Measurements from ENCODE around the gene CTSZ. TPM values are rescaled to one million over a fixed set of nuclear protein-coding genes. Genes with fewer than 3 reads are reported as not detected.

CTSZ gene
- total RNA-seq, 2 donors from 2014 or later: 55.9 to 76.6 TPM

- 71 to 87% methylated on average over 3 to 7 of the region's 7 CpGs for WGBS, 2 experiments (ENCODE audit: insufficient coverage in 1 of 2, insufficient read length in 1 of 2)
- Mint-ChIP-seq H3K4me3 (peak overlapping the region; percentile 84), H3K36me3 (ENCODE audit: low read depth) (peaks cover 62% of the 10 kb centered on the region), H3K27me3 (ENCODE audit: insufficient read depth) (peaks cover 46% of the 10 kb centered on the region), H3K4me1 (peaks cover 30% of the 10 kb centered on the region), H3K9me3 (no peaks in the 10 kb centered on the region), H3K27ac (no peak overlapping the region)
- H3K36me3 ChIP-seq (ENCODE audit: control insufficient read depth, insufficient read depth, low read length): peaks cover 64% of the 10 kb centered on the region
- peaks cover 7% of the 10 kb centered on the region for H3K4me1 ChIP-seq (ENCODE audit: control insufficient read depth, insufficient read depth, low read length)
- no peak overlapping the region for H3K27ac ChIP-seq (ENCODE audit: low read depth, low read length)
- no peak for DNase-seq
- TF ChIP-seq CTCF (conservative IDR thresholded peaks at IDR 0.05): no peak
- H3K4me3 ChIP-seq (ENCODE audit: low read length): peak overlapping the region; percentile 89
- peak overlapping the region; percentile 76 for H3K9ac ChIP-seq (ENCODE audit: extremely low read depth, low read length, poor library complexity, severe bottlenecking)
- no peaks in the 10 kb centered on the region for H3K9me3 ChIP-seq (ENCODE audit: control insufficient read depth, low read length)
- H3K27me3 ChIP-seq (ENCODE audit: control insufficient read depth, insufficient read depth, low read length, poor library complexity, severe bottlenecking): no peaks in the 10 kb centered on the region
Observed at GRCh38 chr20:59030911-59031563, 24.0 kb upstream of the CTSZ start.

DNA sequence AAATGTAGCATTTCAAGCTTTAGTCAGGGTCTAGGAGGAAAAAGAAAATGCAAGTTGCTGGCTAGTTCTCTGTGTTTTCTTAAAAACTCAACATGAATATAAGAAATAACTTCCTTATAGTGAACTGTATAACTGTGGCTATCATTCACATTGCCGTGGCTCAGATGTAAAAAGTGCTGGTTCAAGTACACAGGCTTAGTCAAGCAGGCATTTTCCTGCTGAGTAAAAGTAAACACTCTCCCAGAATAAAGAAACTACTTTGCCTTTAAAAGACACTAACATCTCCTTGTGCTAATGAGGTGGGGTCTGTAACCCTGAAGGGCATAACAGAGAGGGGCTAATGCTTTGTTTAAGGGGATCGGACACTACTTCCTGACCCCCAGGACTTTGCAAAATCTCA is 21.8 kb upstream of the CTSZ start:
- peak overlapping the region; percentile 7 for H3K4me3 Mint-ChIP-seq
- Histone ChIP-seq H3K36me3 (ENCODE audit: control insufficient read depth, insufficient read depth, low read length) (peaks cover 65% of the 10 kb centered on the region), H3K9ac (ENCODE audit: extremely low read depth, low read length, poor library complexity, severe bottlenecking) (no peak overlapping the region), H3K4me3 (ENCODE audit: low read length) (peak overlapping the region; percentile 63), H3K27me3 (ENCODE audit: control insufficient read depth, insufficient read depth, low read length, poor library complexity, severe bottlenecking) (no peaks in the 10 kb centered on the region), H3K4me1 (ENCODE audit: control insufficient read depth, insufficient read depth, low read length) (peaks cover 7% of the 10 kb centered on the region), H3K9me3 (ENCODE audit: control insufficient read depth, low read length) (no peaks in the 10 kb centered on the region), H3K27ac (ENCODE audit: low read depth, low read length) (no peak overlapping the region)
- no peak for DNase-seq
- no peaks in the 10 kb centered on the region for H3K9me3 Mint-ChIP-seq
- peaks cover 61% of the 10 kb centered on the region for H3K27me3 Mint-ChIP-seq (ENCODE audit: insufficient read depth)
- WGBS, 2 experiments (ENCODE audit: insufficient coverage in 1 of 2, insufficient read length in 1 of 2): 43% methylated on average over 1 to 2 of the region's 2 CpGs
- no peak overlapping the region for H3K27ac Mint-ChIP-seq
- no peak for TF ChIP-seq CTCF (conservative IDR thresholded peaks at IDR 0.05)
- peaks cover 30% of the 10 kb centered on the region for H3K4me1 Mint-ChIP-seq
- peaks cover 62% of the 10 kb centered on the region for H3K36me3 Mint-ChIP-seq (ENCODE audit: low read depth)

DNA sequence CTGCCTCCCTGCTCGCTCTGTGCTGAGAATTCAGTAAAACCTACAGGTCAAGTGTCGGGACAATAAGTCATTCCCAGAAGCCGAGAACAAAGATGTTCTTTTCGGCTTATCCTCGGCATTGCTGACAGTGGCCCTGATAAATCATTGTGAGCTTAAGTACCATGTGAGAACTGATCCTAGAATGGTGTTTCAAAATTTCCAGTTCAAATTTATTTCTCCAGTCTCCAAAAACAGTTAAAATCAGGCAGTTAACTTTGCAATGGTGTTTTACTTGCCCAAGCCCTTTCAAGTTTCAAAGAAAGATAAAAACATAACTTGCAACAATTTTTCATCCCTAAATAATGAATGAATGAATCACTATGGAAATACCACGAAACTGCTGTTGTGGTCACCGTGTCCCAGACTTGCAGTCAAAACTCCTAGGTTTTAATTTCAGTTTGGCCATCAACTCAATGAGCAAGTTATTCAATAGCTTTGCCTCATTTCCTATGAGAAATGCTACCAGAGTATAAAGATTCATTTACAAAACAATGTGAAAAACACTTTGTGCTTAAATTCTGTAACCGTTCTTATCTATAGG is 20.8 kb upstream of the CTSZ start:
- Histone ChIP-seq H3K27ac (ENCODE audit: low read depth, low read length) (no peak overlapping the region), H3K4me3 (ENCODE audit: low read length) (peak overlapping the region; percentile 36), H3K9me3 (ENCODE audit: control insufficient read depth, low read length) (no peaks in the 10 kb centered on the region), H3K9ac (ENCODE audit: extremely low read depth, low read length, poor library complexity, severe bottlenecking) (no peak overlapping the region), H3K4me1 (ENCODE audit: control insufficient read depth, insufficient read depth, low read length) (peaks cover 7% of the 10 kb centered on the region), H3K36me3 (ENCODE audit: control insufficient read depth, insufficient read depth, low read length) (peaks cover 69% of the 10 kb centered on the region), H3K27me3 (ENCODE audit: control insufficient read depth, insufficient read depth, low read length, poor library complexity, severe bottlenecking) (no peaks in the 10 kb centered on the region)
- Mint-ChIP-seq H3K4me1 (peaks cover 30% of the 10 kb centered on the region), H3K27me3 (ENCODE audit: insufficient read depth) (peaks cover 64% of the 10 kb centered on the region), H3K27ac (no peak overlapping the region), H3K4me3 (no peak overlapping the region), H3K9me3 (no peaks in the 10 kb centered on the region), H3K36me3 (ENCODE audit: low read depth) (peaks cover 70% of the 10 kb centered on the region)
- 74 to 76% methylated on average over 6 to 8 of the region's 8 CpGs for WGBS, 2 experiments (ENCODE audit: insufficient coverage in 1 of 2, insufficient read length in 1 of 2)
- no peak for TF ChIP-seq CTCF (conservative IDR thresholded peaks at IDR 0.05)
- DNase-seq: no peak

All from endodermal cell (in vitro differentiated cells).